K562 (cell line): ENCODE results near the gene NR4A2. TPM values are rescaled to one million over a fixed set of nuclear protein-coding genes. Genes with fewer than 3 reads are reported as not detected.

Source experiments
- ATAC-seq: fragments of 200-7000 bp; cut with Tn5 transposase; 3 replicates; pipeline ENCODE4 v1.9.1; 2020; ENCODE audit warnings: moderate library complexity
- BruUV-seq: library from RNA; stranded (reverse); fragments of 400-500 nt; replicated peaks from 2 replicates; lab custom pipeline; 2021; lab: Mats Ljungman, UMichigan
- CTCF ChIA-PET: fragments of 300-600 bp; formaldehyde crosslinking; extraction: SDS; loops from one replicate; lab custom pipeline; 2021; ENCODE audit warnings: low intra/inter-chr PET ratio; lab: Yijun Ruan, JAX
- POLR2A ChIA-PET: fragments of 300-600, 350-650 bp; sonication (Branson Sonifier 250); formaldehyde crosslinking; extraction: SDS; loops from one replicate; lab custom pipeline; 2021; ENCODE audit warnings: antibody characterized with exemption, inconsistent platforms; lab: Yijun Ruan, JAX
- DNase-seq, 4 experiments: peaks; one replicate each; pipeline versions ENCODE4 v3.0.0 to v3.0.0-alpha.2; 2011 to 2018; ENCODE audit warnings: low spot score in 3 of 4, mixed read lengths in 3 of 4; ENCODE audit errors: extremely low read depth in 1 of 4
- FAIRE-seq: peaks from 2 replicates; lab custom pipeline; 2011; peaks lifted over from hg19 to GRCh38; lab: Jason Lieb, UNC
- H2AFZ ChIP-seq: 2 replicates; pipeline ENCODE4 v1.6.0; 2011; ENCODE audit warnings: low read depth, low read length, control low read depth, inconsistent platforms
- H3K27ac ChIP-seq: fragments of 200-600 bp; 3 replicates; pipeline ENCODE4 v1.8.0; 2011; ENCODE audit warnings: low read depth, mild to moderate bottlenecking, control low read depth, inconsistent platforms, low read length, moderate library complexity, mixed read lengths; ENCODE audit errors: extremely low read depth
- H3K27me3 ChIP-seq, 2 experiments: fragments of 300-600 bp in 1 of 2; 2 replicates in 1 of 2; 3 replicates in 1 of 2; pipeline versions ENCODE4 v1.6.0 to v1.8.0; 2011; ENCODE audit warnings: inconsistent platforms in 2 of 2, low read length in 2 of 2, mild to moderate bottlenecking in 1 of 2, mixed read lengths in 1 of 2, moderate library complexity in 1 of 2; ENCODE audit not compliant: control insufficient read depth in 2 of 2, insufficient read depth in 2 of 2
- H3K36me3 ChIP-seq: fragments of 300-600 bp; 3 replicates; pipeline ENCODE4 v1.8.0; 2011; ENCODE audit warnings: mild to moderate bottlenecking, low read length, inconsistent platforms; ENCODE audit not compliant: control insufficient read depth, insufficient read depth
- H3K4me1 ChIP-seq, 2 experiments: fragments of 200-600 bp in 1 of 2; replicated peaks in 1 of 2; 2 replicates in 1 of 2; 3 replicates in 1 of 2; pipeline versions ENCODE4 v1.5.1 to v1.8.0; 2011; ENCODE audit warnings: inconsistent platforms in 2 of 2, low read length in 2 of 2, mild to moderate bottlenecking in 1 of 2, mixed read lengths in 1 of 2, moderate library complexity in 1 of 2; ENCODE audit not compliant: control insufficient read depth in 2 of 2, insufficient read depth in 2 of 2
- H3K4me2 ChIP-seq: 2 replicates; pipeline ENCODE4 v1.6.1; 2011; ENCODE audit warnings: low read length, control low read depth, inconsistent platforms, mixed read lengths; ENCODE audit not compliant: insufficient read depth
- H3K4me3 ChIP-seq: fragments of 200-600 bp; sonication (generic), shearing (Covaris generic); 2 replicates; pipeline ENCODE4 v1.5.1; 2016; ENCODE audit warnings: control low read depth, inconsistent platforms
- H3K79me2 ChIP-seq: fragments of 200-600 bp; 3 replicates; pipeline ENCODE4 v1.8.0; 2011; ENCODE audit warnings: low read length, inconsistent platforms; ENCODE audit not compliant: control insufficient read depth, insufficient read depth
- H3K9ac ChIP-seq, 2 experiments: 2 replicates each; pipeline versions ENCODE4 v1.6.0 to v1.6.1; 2011; ENCODE audit warnings: low read depth in 2 of 2, low read length in 2 of 2, control low read depth in 1 of 2, inconsistent platforms in 1 of 2, mild to moderate bottlenecking in 1 of 2, mixed read lengths in 1 of 2; ENCODE audit not compliant: insufficient read depth in 1 of 2
- H3K9me1 ChIP-seq: one replicate; pipeline ENCODE4 v1.6.0; 2011; ENCODE audit warnings: inconsistent platforms, mild to moderate bottlenecking, low read length, moderate library complexity; ENCODE audit not compliant: control insufficient read depth, insufficient read depth
- H3K9me3 ChIP-seq: replicated peaks from 2 replicates; pipeline ENCODE4 v1.5.1; 2011; ENCODE audit warnings: low read depth, low read length, inconsistent platforms; ENCODE audit not compliant: control insufficient read depth, insufficient read depth
- H4K20me1 ChIP-seq: replicated peaks from 2 replicates; pipeline ENCODE4 v1.6.1; 2011; ENCODE audit warnings: low read length, inconsistent platforms, mixed read lengths; ENCODE audit not compliant: control insufficient read depth, insufficient read depth
- FOXA1 ChIP-seq: fragments of 450-650 bp; IDR thresholded peaks from 2 replicates; pipeline ENCODE4 v1.6.1; 2016; ENCODE audit warnings: mild to moderate bottlenecking, borderline replicate concordance
- HDAC8 ChIP-seq: fragments of 450-650 bp; IDR thresholded peaks from 2 replicates; pipeline ENCODE4 v1.6.1; 2016; ENCODE audit warnings: mild to moderate bottlenecking, missing genetic modification characterization, moderate library complexity, missing compliant biosample characterization
- NCOA6 ChIP-seq: fragments of 450-650 bp; IDR thresholded peaks from 2 replicates; pipeline ENCODE4 v1.6.1; 2017; ENCODE audit warnings: mild to moderate bottlenecking
- TOE1 ChIP-seq, 2 experiments: fragments of 450-650 bp in 1 of 2; sonication (generic) in 1 of 2; formaldehyde crosslinking in 1 of 2; IDR thresholded peaks; 2 replicates each; pipeline versions ENCODE4 v1.7.1 to v1.8.0; 2016 to 2022; ENCODE audit warnings: borderline replicate concordance in 2 of 2, mild to moderate bottlenecking in 2 of 2, antibody characterized with exemption in 1 of 2, inconsistent platforms in 1 of 2, low read depth in 1 of 2, missing genetic modification reagents in 1 of 2, moderate library complexity in 1 of 2
- ZBTB1 ChIP-seq: sonication (generic); formaldehyde crosslinking; IDR thresholded peaks from 2 replicates; pipeline ENCODE4 v1.8.1; 2023; ENCODE audit warnings: missing genetic modification reagents, low read depth, mild to moderate bottlenecking, borderline replicate concordance
- ZNF408 ChIP-seq: fragments of 250-450 bp; sonication (Bioruptor Pico); IDR thresholded peaks from 2 replicates; pipeline ENCODE4 v1.4.0; 2020; ENCODE audit warnings: low read depth, mild to moderate bottlenecking, moderate library complexity
- WGBS: fragments of 100-300 bp; shearing (Covaris generic); methylation state at CpG from one replicate; pipeline ENCODE4 v1.1.6; 2016; ENCODE audit warnings: low coverage, mixed read lengths; ENCODE audit not compliant: insufficient coverage; ENCODE audit errors: missing lambda C conversion rate; 5-methylcytosine and 5-hydroxymethylcytosine counted together
- in situ Hi-C: fragments of 300-500 bp; cut with MboI; formaldehyde crosslinking; loops from 4 replicates; pipeline ENCODE4 v1.15.0; 2018; ENCODE audit warnings: inconsistent platforms, mixed read lengths
- intact Hi-C: fragments of 100-400 bp; cut with micrococcal nuclease; formaldehyde crosslinking; loops from 2 replicates; pipeline ENCODE4 v1.14.2; 2022
- polyA plus RNA-seq, 8 experiments: library from polyadenylated mRNA; depleted of rRNA in 4 of 8; stranded (reverse) in 5 of 8; unstranded in 3 of 8; fragments of >200 nt; fragmentation: Nextera tagmentation in 2 of 8; fragmentation: Illumina TruSeq in 1 of 8; extraction: Ambion mirVana in 2 of 8; extraction: Trizol in 1 of 8; gene quantifications; 2 replicates each; pipeline versions ENCODE4 v1.2.1 to v1.2.3, GENCODE V29; 2011 to 2014; ENCODE audit warnings: inconsistent platforms in 1 of 8, missing spikeins in 1 of 8
- total RNA-seq, 7 experiments: library from RNA; depleted of rRNA in 6 of 7; stranded (reverse); fragments of >200 nt in 6 of 7; fragmentation: Illumina TruSeq in 2 of 7; extraction: Trizol in 2 of 7; gene quantifications; 2 replicates each; pipeline versions ENCODE4 v1.2.1 to v1.2.3, GENCODE V29; 2011 to 2021; ENCODE audit warnings: low replicate concordance in 1 of 7
- TF ChIP-seq, protein P1 (sequence below): fragments of 450-650 bp; conservative IDR thresholded peaks from 2 replicates; pipeline ENCODE4 v1.6.1; 2016; ENCODE audit warnings: missing genetic modification characterization, low read depth, mild to moderate bottlenecking, missing compliant biosample characterization, moderate library complexity
- TF ChIP-seq, protein P2 (sequence below): fragments of 450-650 bp; IDR thresholded peaks from 2 replicates; pipeline ENCODE4 v1.6.1; 2016
- TF ChIP-seq, protein P3 (sequence below): IDR thresholded peaks from 2 replicates; pipeline ENCODE4 v1.6.1; 2016; ENCODE audit warnings: missing genetic modification characterization, missing compliant biosample characterization

Gene NR4A2
- total and polyA plus RNA-seq, 9 of the 15 experiments (the other 6 are each of a cell fraction or from before 2014, with no cell fraction given): 0.94 to 5.1 (median 1.3) TPM

DNA sequence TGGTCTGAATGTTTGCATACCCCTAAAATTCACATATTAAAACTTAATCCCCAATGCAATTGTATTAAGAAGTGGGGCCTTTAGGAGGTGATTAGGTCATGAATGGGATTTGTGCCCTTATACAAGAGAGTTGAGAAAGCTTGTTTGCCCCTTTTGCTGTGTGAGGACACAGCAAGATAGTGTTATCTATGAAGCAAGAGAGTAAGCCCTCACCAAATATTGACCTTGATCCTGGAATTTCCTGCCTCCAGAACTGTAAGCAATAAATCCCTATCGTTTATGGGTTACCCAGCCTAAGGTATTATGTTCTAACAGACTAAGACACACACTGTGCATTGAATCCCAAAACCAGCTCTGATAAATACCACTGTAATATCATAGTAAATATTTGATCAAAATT, 32.2 kb downstream of the NR4A2 start:
- no peak for FAIRE-seq
- Histone ChIP-seq H2AFZ (no peak overlapping the region), H4K20me1 (no peaks in the 10 kb centered on the region), H3K79me2 (no peaks in the 10 kb centered on the region), H3K36me3 (no peaks in the 10 kb centered on the region), H3K9me3 (no peaks in the 10 kb centered on the region), H3K27ac (no peak overlapping the region), H3K4me3 (no peak overlapping the region), H3K9ac (no peak overlapping the region), H3K9me1 (no peaks in the 10 kb centered on the region), H3K27me3 (no peaks in the 10 kb centered on the region), H3K4me2 (no peak overlapping the region), H3K4me1 (no peaks in the 10 kb centered on the region)
- ATAC-seq: no peak
- ChIA-PET POLR2A (no interaction called here), CTCF (interaction anchor here (0.5 kb wide), 1 partner anchor 712 kb away, joined by 3 read pairs; no protein-coding TSS in a partner anchor)
- intact Hi-C loops: no loop called here
- in situ Hi-C loops: no loop called here
- TF ChIP-seq TOE1 (IDR thresholded peaks at IDR 0.05; ENCODE audit: borderline replicate concordance) (no peak), TOE1 (CRISPR knock-in tag; IDR thresholded peaks at IDR 0.05; ENCODE audit: borderline replicate concordance, low read depth) (no peak)
- no TSS peak for BruUV-seq
- 0% methylated on average over 1 of the region's 1 CpG for WGBS
- no peak for DNase-seq

DNA sequence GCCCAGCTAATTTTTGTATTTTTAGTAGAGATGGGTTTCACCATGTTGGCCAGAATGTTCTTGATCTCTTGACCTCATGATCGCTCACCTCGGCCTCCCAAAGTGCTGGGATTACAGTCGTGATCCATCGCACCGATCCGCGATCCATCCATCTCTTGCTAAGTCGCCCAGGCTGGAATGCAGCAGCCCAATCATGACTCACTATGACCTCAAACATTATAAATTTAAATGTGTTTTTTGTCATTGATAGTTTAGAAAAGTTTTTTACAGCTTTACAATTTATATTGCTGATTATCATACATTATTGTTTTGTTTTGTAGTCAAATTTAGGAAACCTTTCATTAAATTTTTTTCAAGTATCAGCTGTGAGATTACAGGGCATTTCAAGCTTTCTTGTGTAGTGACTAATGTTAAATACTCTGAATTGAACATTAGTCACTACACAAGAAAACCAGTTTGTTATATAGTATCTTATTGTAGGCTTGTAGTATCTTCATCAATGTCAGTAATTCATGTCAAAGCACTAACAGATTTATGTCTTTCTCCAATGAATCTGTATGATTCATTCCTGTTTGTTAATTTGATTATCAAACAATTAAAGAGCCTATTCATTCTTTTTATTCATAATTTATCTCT, 37.5 kb downstream of the NR4A2 start:
- Histone ChIP-seq H3K27me3 (no peaks in the 10 kb centered on the region), H3K9ac (no peak overlapping the region), H3K9me3 (no peaks in the 10 kb centered on the region), H2AFZ (no peak overlapping the region), H3K9me1 (no peaks in the 10 kb centered on the region), H3K27ac (no peak overlapping the region), H3K4me1 (no peaks in the 10 kb centered on the region), H4K20me1 (no peaks in the 10 kb centered on the region), H3K36me3 (no peaks in the 10 kb centered on the region), H3K4me3 (no peak overlapping the region), H3K4me2 (no peak overlapping the region), H3K79me2 (no peaks in the 10 kb centered on the region)
- WGBS: 46% methylated on average over 8 of the region's 8 CpGs
- intact Hi-C loops: no loop called here
- ChIA-PET CTCF (no interaction called here), POLR2A (no interaction called here)
- no peak for FAIRE-seq
- BruUV-seq: no TSS peak
- ATAC-seq: no peak
- in situ Hi-C loops: no loop called here
- no peak for DNase-seq
- TF ChIP-seq ZNF408 (CRISPR knock-in tag) (no peak), NCOA6 (no peak), HDAC8 (tag) (no peak), ZBTB1 (CRISPR knock-in tag) (no peak), FOXA1 (no peak)
- TF ChIP-seq, protein P1, sequence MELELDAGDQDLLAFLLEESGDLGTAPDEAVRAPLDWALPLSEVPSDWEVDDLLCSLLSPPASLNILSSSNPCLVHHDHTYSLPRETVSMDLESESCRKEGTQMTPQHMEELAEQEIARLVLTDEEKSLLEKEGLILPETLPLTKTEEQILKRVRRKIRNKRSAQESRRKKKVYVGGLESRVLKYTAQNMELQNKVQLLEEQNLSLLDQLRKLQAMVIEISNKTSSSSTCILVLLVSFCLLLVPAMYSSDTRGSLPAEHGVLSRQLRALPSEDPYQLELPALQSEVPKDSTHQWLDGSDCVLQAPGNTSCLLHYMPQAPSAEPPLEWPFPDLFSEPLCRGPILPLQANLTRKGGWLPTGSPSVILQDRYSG: no peak
- TF ChIP-seq, protein P2, sequence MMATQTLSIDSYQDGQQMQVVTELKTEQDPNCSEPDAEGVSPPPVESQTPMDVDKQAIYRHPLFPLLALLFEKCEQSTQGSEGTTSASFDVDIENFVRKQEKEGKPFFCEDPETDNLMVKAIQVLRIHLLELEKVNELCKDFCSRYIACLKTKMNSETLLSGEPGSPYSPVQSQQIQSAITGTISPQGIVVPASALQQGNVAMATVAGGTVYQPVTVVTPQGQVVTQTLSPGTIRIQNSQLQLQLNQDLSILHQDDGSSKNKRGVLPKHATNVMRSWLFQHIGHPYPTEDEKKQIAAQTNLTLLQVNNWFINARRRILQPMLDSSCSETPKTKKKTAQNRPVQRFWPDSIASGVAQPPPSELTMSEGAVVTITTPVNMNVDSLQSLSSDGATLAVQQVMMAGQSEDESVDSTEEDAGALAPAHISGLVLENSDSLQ: no peak
- TF ChIP-seq, protein P3, sequence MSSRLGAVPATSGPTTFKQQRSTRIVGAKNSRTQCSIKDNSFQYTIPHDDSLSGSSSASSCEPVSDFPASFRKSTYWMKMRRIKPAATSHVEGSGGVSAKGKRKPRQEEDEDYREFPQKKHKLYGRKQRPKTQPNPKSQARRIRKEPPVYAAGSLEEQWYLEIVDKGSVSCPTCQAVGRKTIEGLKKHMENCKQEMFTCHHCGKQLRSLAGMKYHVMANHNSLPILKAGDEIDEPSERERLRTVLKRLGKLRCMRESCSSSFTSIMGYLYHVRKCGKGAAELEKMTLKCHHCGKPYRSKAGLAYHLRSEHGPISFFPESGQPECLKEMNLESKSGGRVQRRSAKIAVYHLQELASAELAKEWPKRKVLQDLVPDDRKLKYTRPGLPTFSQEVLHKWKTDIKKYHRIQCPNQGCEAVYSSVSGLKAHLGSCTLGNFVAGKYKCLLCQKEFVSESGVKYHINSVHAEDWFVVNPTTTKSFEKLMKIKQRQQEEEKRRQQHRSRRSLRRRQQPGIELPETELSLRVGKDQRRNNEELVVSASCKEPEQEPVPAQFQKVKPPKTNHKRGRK: no peak
